Upper lobe of left lung (tissue), 4 donors: ENCODE measurements around the gene GPATCH1.

ENCODE experiments used
- CTCF ChIP-seq, 6 experiments: fragments of 450-650 bp in 4 of 6; fragments of 200-600 bp in 2 of 6; sonication (generic) in 2 of 6; IDR thresholded peaks; one replicate each; pipeline ENCODE4 v1.5.1; 2016 to 2019; ENCODE audit warnings: antibody characterized with exemption in 6 of 6
- POLR2A ChIP-seq, 4 donors: fragments of 450-650 bp; IDR thresholded peaks; one replicate each; pipeline ENCODE4 v1.5.1; 2016 to 2017; ENCODE audit warnings: antibody characterized with exemption in 4 of 4, mild to moderate bottlenecking in 2 of 4

GRCh38 chr19:33098055-33098534 lies 17.1 kb downstream of the GPATCH1 start:
- TF ChIP-seq POLR2A (IDR thresholded peaks at IDR 0.05) (no peak), CTCF (IDR thresholded peaks at IDR 0.05) (no peak)
